NCI-H524 (cell line): ENCODE results near the gene STMN1.
A peak's percentile ranks its signal among the peaks of the same experiment; 100 is the strongest.
"Not testable (repeated sequence)": the region's sequence is repeated elsewhere in the genome, so short reads cannot be mapped to it uniquely, and the experiment has no call there.

Experiments
- DNase-seq, 2 experiments: peaks; one replicate each; lab custom pipeline; 2025; lab: John Stamatoyannopoulos, UW

STMN1 gene

DNA sequence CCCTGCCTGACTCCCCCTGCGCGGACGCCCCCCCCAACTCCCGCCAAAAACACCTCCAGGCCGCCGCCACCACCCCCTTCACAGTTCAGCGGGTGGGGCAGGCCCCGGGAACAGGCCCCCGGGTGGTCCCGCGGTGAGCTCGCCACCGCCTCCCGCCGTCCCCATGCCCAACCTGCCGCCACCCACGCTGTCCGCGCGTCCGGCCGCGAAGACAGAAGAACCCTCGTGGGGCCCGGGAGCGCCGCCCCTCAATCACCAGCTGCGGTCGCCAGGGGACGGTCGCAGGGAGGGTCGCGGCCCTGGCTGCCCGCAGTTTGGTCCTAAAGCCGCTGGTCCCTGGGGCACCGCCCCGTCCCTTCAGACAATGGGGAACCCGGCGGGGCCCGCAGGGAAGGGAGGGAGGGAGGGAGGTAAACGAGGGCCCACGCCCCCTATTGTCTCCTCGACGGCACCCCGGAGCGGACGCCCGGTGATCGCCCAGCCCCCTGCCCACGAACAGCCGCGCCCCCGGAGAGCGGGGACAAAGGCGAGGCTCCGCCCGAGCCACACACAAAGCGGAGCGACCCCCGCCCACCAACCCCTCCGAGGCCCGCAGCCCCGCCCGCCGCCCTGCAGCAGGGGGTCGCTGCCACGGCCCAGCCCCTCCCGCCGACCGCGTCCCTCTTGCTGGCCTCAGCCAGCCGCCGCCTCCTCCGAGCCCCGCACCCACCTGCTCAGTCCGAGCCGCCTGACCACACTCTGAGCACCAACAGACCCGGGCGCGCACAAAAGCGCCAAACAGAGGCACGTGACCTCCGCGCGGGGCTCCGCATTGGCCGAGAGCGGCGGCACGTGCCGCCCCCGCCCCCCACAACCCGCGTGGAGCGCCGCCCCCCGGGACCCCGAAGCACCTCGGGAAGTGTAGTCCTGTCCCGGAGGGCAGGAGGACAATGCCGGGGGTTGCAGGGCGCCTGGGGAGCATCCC lies at the start of gene STMN1:
TSS of gene STMN1 (minus strand) at position 740 of the 964 bp plus-strand sequence. CDS start 1,743 bp downstream, outside the sequence.
- peak; percentile 84 to 95 for DNase-seq

GRCh38 chr1:25955553-25955952 lies 49.3 kb upstream of the STMN1 start:
- no peak for DNase-seq

GRCh38 chr1:25954282-25954938 lies 48.2 kb upstream of the STMN1 start:
- no peak for DNase-seq

GRCh38 chr1:25952841-25953401 lies 46.7 kb upstream of the STMN1 start:
- DNase-seq: peak; percentile 98 to 99

- no peak for DNase-seq
Observed at GRCh38 chr1:25948641-25949040, 42.4 kb upstream of the STMN1 start.

DNA sequence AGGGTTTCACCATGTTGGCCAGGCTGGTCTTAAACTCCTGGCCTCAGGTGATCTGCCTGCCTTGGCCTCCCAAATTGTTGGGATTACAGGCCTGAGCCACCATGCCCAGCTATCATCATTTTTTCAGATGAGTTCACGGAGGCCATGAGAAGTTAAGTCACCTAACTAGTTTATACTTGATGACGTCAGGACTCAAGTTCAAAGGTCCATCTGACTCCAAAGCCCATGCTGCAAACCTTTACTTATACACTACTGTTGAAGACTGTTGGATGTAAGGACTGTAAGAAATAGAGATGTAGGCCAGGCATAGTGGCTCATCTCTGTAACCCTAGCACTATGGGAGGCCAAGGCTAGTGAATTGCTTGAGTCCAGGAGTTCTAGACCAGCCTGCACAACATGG lies 40.8 kb upstream of the STMN1 start:
- no peak for DNase-seq

DNA sequence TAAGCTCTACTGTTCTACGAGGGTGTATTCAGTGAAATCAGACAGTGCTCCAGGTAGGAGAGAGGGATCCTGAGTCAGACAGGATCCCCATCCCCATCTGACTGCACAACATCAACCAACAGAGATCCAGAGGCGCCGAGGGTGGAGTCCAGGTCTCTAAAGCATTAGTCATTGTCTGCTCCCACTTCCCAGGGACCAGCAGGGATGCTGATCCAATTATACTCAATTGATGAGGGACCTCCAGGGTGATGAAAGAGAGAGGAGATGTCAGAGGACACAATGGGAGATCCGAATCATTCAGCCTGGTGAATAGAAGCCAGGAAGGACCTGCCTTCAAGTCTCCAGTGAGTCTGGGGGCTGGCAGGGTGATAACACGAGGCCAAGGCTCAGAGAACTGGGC lies 39.5 kb upstream of the STMN1 start:
- DNase-seq: no peak

DNA sequence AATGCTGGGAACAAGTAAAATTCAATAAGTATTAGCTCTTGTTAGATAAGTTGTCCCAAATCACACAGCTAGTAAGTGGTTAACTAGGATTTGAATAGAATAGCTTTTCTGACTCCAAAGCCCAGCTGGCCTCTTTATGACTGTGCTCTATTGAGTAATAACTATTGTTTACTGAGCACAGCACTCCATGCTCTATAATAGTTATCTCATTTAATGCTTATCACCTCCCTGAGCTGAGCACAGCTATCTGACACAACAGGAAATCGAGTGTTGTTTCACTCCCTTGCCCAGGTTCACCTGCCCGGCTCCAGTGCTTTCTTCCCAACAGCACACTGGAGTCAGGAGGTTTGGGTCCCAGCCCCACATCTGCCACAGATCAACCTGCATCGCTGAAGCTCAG lies 38.8 kb upstream of the STMN1 start:
- no peak for DNase-seq

- DNase-seq: not testable (repeated sequence)
Observed at GRCh38 chr1:25943511-25943910, 37.3 kb upstream of the STMN1 start.

DNA sequence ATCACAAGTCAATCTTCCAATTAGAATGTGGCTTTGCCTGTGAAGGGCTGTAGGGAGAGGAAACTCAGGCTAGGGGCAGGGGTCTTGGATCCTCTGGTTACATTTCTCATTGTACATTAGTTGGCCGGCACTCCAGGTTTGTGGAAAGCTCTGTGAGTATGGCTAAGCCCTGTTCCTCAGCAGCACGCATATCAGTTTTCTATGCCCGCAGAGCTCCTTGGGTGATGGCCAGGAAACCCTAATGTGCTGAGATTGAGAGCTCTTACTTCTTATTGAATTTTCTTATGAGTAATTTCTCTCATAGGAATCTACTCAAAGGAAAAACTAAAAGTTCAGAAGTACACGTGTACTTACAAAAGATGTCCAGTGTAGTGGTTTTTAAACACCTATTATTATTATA lies 30.7 kb upstream of the STMN1 start:
- DNase-seq: no peak

DNA sequence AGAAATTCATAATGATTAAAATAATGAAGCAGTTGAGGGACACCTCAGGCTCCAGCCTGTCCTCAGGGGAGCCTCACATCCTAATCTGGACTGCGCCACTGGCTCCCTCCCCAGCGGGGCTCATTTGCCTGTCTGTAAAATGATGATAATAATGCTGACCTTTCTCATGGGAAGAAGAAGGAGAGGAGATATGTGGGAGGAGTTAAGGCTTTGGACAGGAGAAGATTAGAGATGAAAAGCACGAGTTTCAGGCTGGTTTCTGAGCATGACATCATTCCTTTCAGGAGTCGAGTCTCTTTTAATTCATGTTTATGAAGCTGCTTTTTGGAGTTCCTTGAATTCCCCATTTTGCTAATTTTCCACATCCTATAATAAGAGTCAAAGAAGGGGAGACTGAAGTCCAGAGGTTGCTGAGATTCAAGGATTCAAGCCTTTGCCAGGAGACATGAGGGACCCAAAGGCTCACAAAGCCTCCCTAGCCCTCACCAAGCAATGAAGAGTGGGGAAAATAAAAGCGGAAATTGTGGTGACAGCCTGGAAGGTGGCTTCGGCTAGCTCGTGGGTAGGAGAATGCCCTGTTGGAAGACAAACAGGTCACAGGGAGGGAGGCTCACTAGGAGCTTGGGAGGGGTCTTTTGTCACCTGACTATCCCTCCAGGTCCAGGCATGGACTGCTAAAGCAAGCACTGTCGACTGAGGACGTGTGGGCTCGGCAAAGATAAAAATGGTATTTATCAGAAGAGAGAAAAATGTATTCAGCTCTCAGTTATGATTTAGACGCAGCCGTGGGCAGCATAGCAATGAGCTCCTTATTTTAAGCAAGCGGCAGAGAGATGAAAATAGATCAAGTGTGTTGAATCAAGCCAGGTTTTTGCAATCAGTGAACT lies 27.5 kb upstream of the STMN1 start:
- no peak for DNase-seq

DNA sequence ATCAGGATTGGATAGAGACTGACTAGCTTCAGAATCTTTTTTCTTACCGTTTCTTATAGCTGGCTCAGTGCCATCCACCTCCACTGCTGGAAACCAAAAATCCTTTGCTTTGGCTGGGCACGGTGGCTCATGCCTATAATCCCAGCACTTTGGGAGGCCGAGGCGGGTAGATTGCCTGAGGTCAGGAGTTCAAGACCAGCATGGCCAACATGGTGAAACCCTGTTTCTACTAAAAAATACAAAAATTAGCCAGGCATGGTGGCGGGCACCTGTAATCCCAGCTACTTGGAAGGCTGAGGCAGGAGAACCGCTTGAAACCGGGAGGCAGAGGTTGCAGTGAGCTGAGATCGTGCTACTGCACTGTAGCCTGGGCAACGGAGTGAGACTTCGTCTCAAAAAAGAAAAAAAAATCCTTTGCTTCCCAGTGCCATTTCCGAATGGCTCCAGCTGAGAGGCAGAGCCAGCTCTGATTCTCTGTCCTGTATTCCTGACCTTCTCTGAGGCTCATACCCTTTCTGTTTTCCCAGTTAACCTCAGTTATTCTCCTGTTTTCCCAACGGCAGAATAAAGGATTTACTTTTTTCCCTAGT lies 26.7 kb upstream of the STMN1 start:
- DNase-seq: not testable (repeated sequence)

GRCh38 chr1:25932321-25932720 lies 26.1 kb upstream of the STMN1 start:
- no peak for DNase-seq

- DNase-seq: no peak
Observed at GRCh38 chr1:25929016-25929415, 22.8 kb upstream of the STMN1 start.

DNA sequence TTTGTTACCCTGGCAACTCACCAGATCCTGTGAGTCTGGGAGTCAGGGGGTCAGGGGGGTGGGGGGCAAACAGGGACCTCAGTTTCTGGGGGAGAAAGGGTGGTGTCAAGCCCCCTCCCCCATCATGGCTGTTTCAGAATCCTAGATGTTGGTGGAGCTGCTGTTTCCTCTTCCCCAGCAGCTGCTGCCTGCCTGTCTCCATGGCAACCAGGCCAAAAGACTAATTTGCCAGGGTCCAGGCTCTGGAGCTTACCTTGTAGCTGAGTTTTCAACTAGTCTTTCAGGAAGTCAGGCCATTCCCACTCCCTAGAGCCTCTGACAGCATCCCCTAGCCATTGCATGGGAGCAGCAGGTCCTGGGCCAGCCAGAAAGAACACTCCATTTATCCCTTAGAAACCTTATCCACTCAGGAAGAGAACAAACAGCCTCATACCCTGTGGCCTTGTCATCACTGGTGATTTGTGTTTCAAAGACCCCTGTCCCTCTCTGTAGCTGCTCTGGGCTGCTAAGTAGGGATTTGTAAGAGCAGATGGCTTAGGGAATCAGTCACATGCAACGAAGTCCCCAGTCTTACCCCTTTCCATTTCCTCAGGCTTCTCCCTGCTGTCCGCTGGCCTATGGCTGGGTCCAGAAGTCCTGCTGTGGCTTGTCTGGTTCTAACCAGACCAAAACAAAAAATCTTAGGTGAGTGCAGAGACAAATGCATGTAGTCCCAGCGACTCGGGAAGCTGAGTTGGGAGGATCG lies 21.5 kb upstream of the STMN1 start:
- DNase-seq: peak; percentile 91

DNA sequence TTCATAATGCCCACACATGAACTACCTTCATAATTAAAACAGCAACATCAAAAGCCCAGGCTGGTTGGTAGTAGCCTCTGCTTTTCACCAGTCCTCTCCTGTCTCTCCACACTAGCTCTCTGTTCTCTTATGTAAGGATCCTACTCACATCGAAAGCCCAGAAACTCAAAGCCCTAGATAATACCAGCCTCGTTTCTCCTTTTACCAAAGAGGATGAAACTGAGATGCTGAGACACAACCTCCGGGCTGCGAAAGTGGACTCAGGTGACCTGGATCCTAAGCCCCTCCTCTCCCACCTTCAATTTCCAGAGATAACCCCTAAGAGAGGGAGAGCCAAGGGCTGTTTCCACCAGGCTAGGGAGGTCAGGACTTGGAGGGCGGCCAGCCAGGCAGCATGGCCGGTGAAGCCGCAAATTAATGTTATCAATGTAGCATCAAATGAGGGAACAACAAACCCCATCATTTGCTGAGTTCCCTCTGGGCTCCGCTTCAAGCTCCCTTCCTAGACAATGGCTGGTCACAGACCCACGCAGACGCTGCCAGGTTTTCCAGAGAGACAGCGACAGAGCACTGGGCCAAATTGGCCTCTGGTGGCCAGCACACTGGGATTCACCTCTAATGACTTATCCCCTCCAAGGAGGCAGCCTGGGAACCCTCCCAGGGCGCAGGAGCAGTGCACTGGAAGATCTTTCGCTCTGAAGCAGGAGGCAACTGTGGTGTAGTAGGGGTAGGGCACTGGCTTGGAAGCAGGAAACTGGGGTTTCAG lies 20.7 kb upstream of the STMN1 start:
- peak in 1 of 2 experiments; percentile 68 for DNase-seq

DNA sequence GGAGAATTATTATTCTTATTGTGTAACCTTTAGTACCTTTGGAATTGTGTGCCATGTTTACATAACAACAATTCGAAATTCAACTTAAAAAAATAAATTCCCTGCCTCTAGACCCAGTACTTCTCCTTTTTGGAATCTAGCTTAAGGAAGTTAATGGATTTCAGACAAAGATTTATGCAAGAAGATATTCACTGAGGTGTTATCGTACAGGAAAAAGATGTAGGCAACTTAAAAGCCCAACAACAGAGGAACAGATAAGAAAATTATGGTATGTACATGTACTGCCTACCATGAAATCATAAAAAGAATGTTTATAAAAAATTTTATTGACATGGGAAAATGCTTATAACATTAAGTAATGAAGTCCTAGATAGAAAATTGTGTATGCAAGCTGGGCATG lies 18.2 kb upstream of the STMN1 start:
- no peak for DNase-seq

DNA sequence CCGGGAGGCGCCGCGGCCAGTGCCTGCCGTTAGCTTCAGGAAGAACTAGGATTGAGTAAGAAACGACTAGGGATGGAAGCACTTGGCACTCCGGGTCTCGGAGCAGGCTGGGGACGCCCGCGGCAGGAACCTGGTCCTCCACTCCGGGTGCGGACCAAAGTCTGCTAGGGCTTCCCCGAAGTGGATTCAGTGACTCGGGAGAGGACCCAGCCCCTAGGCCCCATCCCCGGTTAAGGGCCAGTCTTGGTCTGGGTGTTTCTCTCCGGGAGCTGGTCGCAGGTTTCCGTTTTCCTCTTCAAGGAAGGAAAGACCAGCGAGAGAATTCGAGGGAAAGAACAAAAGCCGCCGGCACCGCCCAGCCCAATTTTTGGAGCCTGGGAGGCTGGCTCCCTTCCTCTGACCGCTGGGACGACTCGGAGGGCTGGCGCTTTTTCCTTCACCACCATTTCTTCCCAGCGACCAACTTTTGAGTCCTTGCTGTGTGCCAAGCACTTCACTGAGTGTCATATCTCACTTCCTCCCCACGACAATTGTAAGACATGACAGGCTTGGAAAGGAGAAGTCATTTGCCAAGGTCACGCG lies 16.8 kb upstream of the STMN1 start:
- no peak for DNase-seq
